ENCODE data around the gene PNKD.

Gene PNKD

GRCh38 chr2:218383892-218384519 lies 113.7 kb downstream of the PNKD start:
- DNase-seq, result no peak

- DNase-seq, result no peak
Measured at GRCh38 chr2:218384975-218385374, 114.7 kb downstream of the PNKD start.

GRCh38 chr2:218386505-218387368 lies 116.4 kb downstream of the PNKD start:
- no peak for DNase-seq

- DNase-seq, result no peak
Measured at GRCh38 chr2:218387369-218388194, 117.3 kb downstream of the PNKD start.

GRCh38 chr2:218389333-218390150 lies 119.2 kb downstream of the PNKD start:
- DNase-seq, result no peak

- no peak for DNase-seq
Measured at GRCh38 chr2:218391202-218391601, 120.9 kb downstream of the PNKD start.

- DNase-seq, result no peak
Measured at GRCh38 chr2:218392459-218392858, 122.1 kb downstream of the PNKD start.

GRCh38 chr2:218392891-218393462 lies 122.7 kb downstream of the PNKD start:
- no peak for DNase-seq

- no peak for DNase-seq
Measured at GRCh38 chr2:218393750-218394290, 123.5 kb downstream of the PNKD start.

GRCh38 chr2:218394298-218395089 lies 124.2 kb downstream of the PNKD start:
- no peak for DNase-seq

- DNase-seq, result no peak
Measured at GRCh38 chr2:218395090-218395444, 124.7 kb downstream of the PNKD start.

GRCh38 chr2:218395456-218395825 lies 125.1 kb downstream of the PNKD start:
- no peak for DNase-seq

GRCh38 chr2:218395826-218396687 lies 125.7 kb downstream of the PNKD start:
- peak; percentile 53 to 84 for DNase-seq

Measured in cerebellar nuclear complex (tissue), 1 donor.